ENCODE measurements around the gene TMEM18. TPM values are rescaled to one million over a fixed set of nuclear protein-coding genes. Genes with fewer than 3 reads are reported as not detected.

TMEM18 gene
- total and polyA plus RNA-seq, 9 of the 15 experiments (the other 6 are each of a cell fraction or from before 2014, with no cell fraction given): 12.8 to 55.9 (median 21.8) TPM

- WGBS (ENCODE audit: insufficient coverage, low coverage, missing lambda C conversion rate): under 1% methylated on average over 26 of the region's 26 CpGs
- Histone ChIP-seq H3K9me3 (replicated peaks; ENCODE audit: control insufficient read depth, insufficient read depth, low read depth, low read length) (no peaks in the 10 kb centered on the region), H3K27ac (ENCODE audit: extremely low read depth, low read depth, low read length) (no peak overlapping the region), H4K20me1 (replicated peaks; ENCODE audit: control insufficient read depth, insufficient read depth, low read length) (peaks cover 9% of the 10 kb centered on the region; the same call in 1 of the 2 replicates), H2AFZ (ENCODE audit: low read depth, low read length) (no peak overlapping the region), H3K4me1 (replicated peaks in 1 of 2; ENCODE audit: control insufficient read depth in 2 of 2, insufficient read depth in 2 of 2, low read length in 2 of 2) (peaks cover 0 to 4% of the 10 kb centered on the region in 2 experiments; a peak in 1 of 5 replicates), H3K4me3 (no peak overlapping the region), H3K27me3 (ENCODE audit: control insufficient read depth in 2 of 2, insufficient read depth in 2 of 2, low read length in 2 of 2) (peaks cover 49 to 76% of the 10 kb centered on the region in 2 experiments), H3K9ac (ENCODE audit: insufficient read depth in 1 of 2, low read depth in 2 of 2, low read length in 2 of 2) (no peak overlapping the region), H3K9me1 (ENCODE audit: control insufficient read depth, insufficient read depth, low read length) (no peaks in the 10 kb centered on the region), H3K79me2 (ENCODE audit: control insufficient read depth, insufficient read depth, low read length) (no peaks in the 10 kb centered on the region), H3K36me3 (ENCODE audit: control insufficient read depth, insufficient read depth, low read length) (no peaks in the 10 kb centered on the region), H3K4me2 (ENCODE audit: insufficient read depth, low read length) (no peak overlapping the region)
- ChIA-PET POLR2A (no interaction called here), CTCF (ENCODE audit: low intra/inter-chr PET ratio) (no interaction called here)
- FAIRE-seq (no peak), DNase-seq (ENCODE audit: extremely low read depth in 1 of 4, low spot score in 3 of 4) (no peak), ATAC-seq (no peak; the same call in 2 of the 3 replicates)
- intact Hi-C loops (cut with micrococcal nuclease) (no loop called here), in situ Hi-C loops (cut with MboI) (no loop called here)
- TF ChIP-seq RNF2 (IDR thresholded peaks at IDR 0.05) (no peak), HMGXB4 (CRISPR knock-in tag; IDR thresholded peaks at IDR 0.05) (no peak), SNRNP70 (optimal IDR thresholded peaks at IDR 0.05; ENCODE audit: low read depth, low read length) (no peak), NUFIP1 (IDR thresholded peaks at IDR 0.05; ENCODE audit: partially characterized antibody) (no peak), ZSCAN29 (IDR thresholded peaks at IDR 0.05) (no peak), TFE3 (CRISPR knock-in tag; IDR thresholded peaks at IDR 0.05) (no peak), ZBTB1 (CRISPR knock-in tag; IDR thresholded peaks at IDR 0.05; ENCODE audit: borderline replicate concordance, low read depth) (no peak)
- no TSS peak for BruUV-seq (replicated peaks)
These were observed 28.5 kb downstream of the TMEM18 start for GRCh38 chr2:648476-649424.

Data from K562 (cell line).